A549 treated with Hydrocortisone at 1 μM for 4 hours (cell line): Measurements from ENCODE around the gene TAS2R16. TPM values are rescaled to one million over a fixed set of nuclear protein-coding genes. Genes with fewer than 3 reads are reported as not detected.

ENCODE experiments used
- total RNA-seq: library from RNA; stranded (reverse); fragments of 200-300 nt; extraction: Qiagen RNA extraction; gene quantifications from 5 replicates; pipeline ENCODE4 v1.2.3, GENCODE V29; 2022

TAS2R16 gene, protein sequence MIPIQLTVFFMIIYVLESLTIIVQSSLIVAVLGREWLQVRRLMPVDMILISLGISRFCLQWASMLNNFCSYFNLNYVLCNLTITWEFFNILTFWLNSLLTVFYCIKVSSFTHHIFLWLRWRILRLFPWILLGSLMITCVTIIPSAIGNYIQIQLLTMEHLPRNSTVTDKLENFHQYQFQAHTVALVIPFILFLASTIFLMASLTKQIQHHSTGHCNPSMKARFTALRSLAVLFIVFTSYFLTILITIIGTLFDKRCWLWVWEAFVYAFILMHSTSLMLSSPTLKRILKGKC
- total RNA-seq: not detected in 5 replicates

DNA sequence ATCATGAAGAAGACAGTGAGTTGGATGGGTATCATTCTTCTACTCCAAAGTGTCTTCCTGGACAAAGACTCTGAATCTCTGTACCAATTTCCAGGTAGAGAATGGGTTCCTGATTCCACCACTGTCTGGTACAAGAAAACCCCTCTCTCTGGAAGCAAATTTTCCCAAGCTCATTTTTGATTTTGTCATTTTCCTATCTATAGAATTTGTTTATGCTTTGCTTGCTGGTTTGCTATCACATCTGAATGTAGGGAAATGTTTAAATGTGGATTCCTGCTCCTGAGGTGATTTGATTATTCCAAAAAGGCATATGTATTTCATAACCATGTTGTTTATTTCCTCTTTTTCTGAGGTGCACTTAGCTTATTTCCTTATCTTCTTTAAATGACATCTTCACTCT, at the start of gene TAS2R16:
Gene TAS2R16, minus strand, starts transcription at position 101 of the 400 bp plus-strand sequence. Its CDS starts 66 bp downstream, at position 35.

Other genes with a start within 250 kb of the TAS2R16 start
- 0.03 to 0.08 TPM (median 0.05 TPM) in 5 replicates for gene CADPS2, start 109.2 kb downstream of the TAS2R16 start, total RNA-seq
- gene SLC13A1, start 204.3 kb upstream of the TAS2R16 start, total RNA-seq: not detected in 5 replicates